Keratinocyte (primary cell): ENCODE data around the gene UBE2QL1. TPM values are rescaled to one million over a fixed set of nuclear protein-coding genes. Genes with fewer than 3 reads are reported as not detected.

ENCODE experiments used
- DNase-seq: peaks from one replicate; pipeline ENCODE4 v3.0.0-alpha.2; 2011; ENCODE audit warnings: low read depth, missing footprints, low spot score
- FAIRE-seq: peaks from 2 replicates; lab custom pipeline; 2011; peaks lifted over from hg19 to GRCh38; lab: Jason Lieb, UNC
- H2AFZ ChIP-seq: 2 replicates; pipeline ENCODE4 v1.6.0; 2012; ENCODE audit warnings: low read length, control low read depth, inconsistent platforms; ENCODE audit not compliant: control insufficient read depth
- H3K27ac ChIP-seq: 2 replicates; pipeline ENCODE4 v1.5.1; 2011; ENCODE audit warnings: low read length; ENCODE audit not compliant: control insufficient read depth, insufficient read depth
- H3K27me3 ChIP-seq: 3 replicates; pipeline ENCODE4 v1.6.0; 2011; ENCODE audit warnings: low read length; ENCODE audit not compliant: control insufficient read depth, insufficient read depth; ENCODE audit errors: extremely low read depth
- H3K36me3 ChIP-seq, 2 experiments: 2 replicates in 1 of 2; 3 replicates in 1 of 2; pipeline ENCODE4 v1.5.1; 2011; ENCODE audit warnings: low read length in 2 of 2, mild to moderate bottlenecking in 1 of 2; ENCODE audit not compliant: control insufficient read depth in 2 of 2, insufficient read depth in 2 of 2; ENCODE audit errors: extremely low read depth in 1 of 2
- H3K4me1 ChIP-seq: 3 replicates; pipeline ENCODE4 v1.5.1; 2011; ENCODE audit warnings: low read length; ENCODE audit not compliant: control insufficient read depth, insufficient read depth; ENCODE audit errors: extremely low read depth
- H3K4me2 ChIP-seq: 3 replicates; pipeline ENCODE4 v1.6.0; 2011; ENCODE audit warnings: low read depth, low read length; ENCODE audit not compliant: control insufficient read depth, insufficient read depth; ENCODE audit errors: extremely low read depth
- H3K4me3 ChIP-seq, 3 experiments: fragments of 200-600 bp in 1 of 3; sonication (generic) in 1 of 3; 2 replicates in 2 of 3; 3 replicates in 1 of 3; pipeline ENCODE4 v1.5.1; 2011 to 2016; ENCODE audit warnings: low read length in 3 of 3, mild to moderate bottlenecking in 3 of 3, control low read depth in 2 of 3, inconsistent platforms in 1 of 3, low read depth in 1 of 3, mixed read lengths in 1 of 3, mixed run types in 1 of 3, moderate library complexity in 1 of 3; ENCODE audit not compliant: control insufficient read depth in 2 of 3, insufficient read depth in 2 of 3; ENCODE audit errors: extremely low read depth in 1 of 3
- H3K79me2 ChIP-seq: 2 replicates; pipeline ENCODE4 v1.6.0; 2012; ENCODE audit warnings: low read length; ENCODE audit not compliant: control insufficient read depth, insufficient read depth
- H3K9ac ChIP-seq: 3 replicates; pipeline ENCODE4 v1.6.0; 2011; ENCODE audit warnings: low read length; ENCODE audit not compliant: control insufficient read depth, insufficient read depth; ENCODE audit errors: extremely low read depth
- H3K9me1 ChIP-seq: 3 replicates; pipeline ENCODE4 v1.6.0; 2011; ENCODE audit warnings: low read length; ENCODE audit not compliant: control insufficient read depth, insufficient read depth; ENCODE audit errors: extremely low read depth
- H3K9me3 ChIP-seq: 2 replicates; pipeline ENCODE4 v1.5.1; 2012; ENCODE audit warnings: low read depth, low read length; ENCODE audit not compliant: control insufficient read depth
- H4K20me1 ChIP-seq: 3 replicates; pipeline ENCODE4 v1.6.0; 2011; ENCODE audit warnings: low read length; ENCODE audit not compliant: control insufficient read depth, insufficient read depth; ENCODE audit errors: extremely low read depth
- CTCF ChIP-seq, 3 experiments: IDR thresholded peaks in 1 of 3; conservative IDR thresholded peaks in 1 of 3; optimal IDR thresholded peaks in 1 of 3; 2 replicates in 2 of 3; 3 replicates in 1 of 3; pipeline versions ENCODE3 to v1.5.1; 2011; ENCODE audit warnings: low read length in 3 of 3, mild to moderate bottlenecking in 3 of 3, moderate library complexity in 2 of 3, control low read depth in 1 of 3, inconsistent platforms in 1 of 3; ENCODE audit not compliant: insufficient read depth in 2 of 3; ENCODE audit errors: extremely low read depth in 1 of 3
- EZH2 ChIP-seq: IDR thresholded peaks from one replicate; pipeline ENCODE4 v1.6.1; 2012; ENCODE audit warnings: inconsistent platforms, mild to moderate bottlenecking, low read length, moderate library complexity
- dilution Hi-C: fragments of 300-500 bp; cut with MboI; formaldehyde crosslinking; loops from one replicate; pipeline ENCODE4 v1.7.0; 2020; ENCODE audit warnings: low sequenced_read_pairs; ENCODE audit not compliant: extremely low pct_ligation_motif_present
- polyA minus RNA-seq, 3 experiments: library from RNA; depleted of rRNA, polyadenylated mRNA; stranded (reverse); fragments of >200 nt; gene quantifications; 1 replicate in 1 of 3; 2 replicates in 1 of 3; 3 replicates in 1 of 3; pipeline ENCODE4 v1.2.3, GENCODE V29; 2011
- polyA plus RNA-seq, 5 experiments: library from polyadenylated mRNA; depleted of rRNA in 3 of 5; stranded (reverse) in 3 of 5; stranded (forward) in 1 of 5; unstranded in 1 of 5; fragments of >200 nt; gene quantifications; 1 replicate in 1 of 5; 2 replicates in 3 of 5; 3 replicates in 1 of 5; pipeline versions ENCODE4 v1.2.1 to v1.2.3, GENCODE V29; 2011 to 2012; ENCODE audit warnings: missing spikeins in 2 of 5, low read depth in 1 of 5, low replicate concordance in 1 of 5

The UBE2QL1 gene
- polyA plus RNA-seq (not detected in 3 replicates), polyA minus RNA-seq (0.20 TPM in 1 of 3 replicates, not detected in the others)
- not detected for polyA plus RNA-seq (2011; ENCODE audit: low read depth)
- polyA plus RNA-seq (2011; cell fraction: cytosol; rRNA removed): 0.01 TPM in 1 of 2 replicates, not detected in the other
- not detected in 2 replicates for polyA plus RNA-seq (2011; cell fraction: nucleus; rRNA removed)
- polyA plus RNA-seq (2012; ENCODE audit: low replicate concordance): 0.03 TPM in 1 of 2 replicates, not detected in the other
- polyA minus RNA-seq (2011; cell fraction: cytosol; rRNA and poly(A)+ RNA removed): not detected
- not detected in 2 replicates for polyA minus RNA-seq (2011; cell fraction: nucleus; rRNA and poly(A)+ RNA removed)

- DNase-seq: no peak
- no peaks in the 10 kb centered on the region for H3K36me3 ChIP-seq
- no peaks in the 10 kb centered on the region for H3K9me3 ChIP-seq
- H3K27me3 ChIP-seq: peaks cover 39% of the 10 kb centered on the region
- dilution Hi-C loops: no loop called here
- FAIRE-seq: no peak
- no peaks in the 10 kb centered on the region for H3K4me1 ChIP-seq
- H3K79me2 ChIP-seq: no peaks in the 10 kb centered on the region
- H3K27ac ChIP-seq: no peak within 1 kb of the TSS
- no peak within 1 kb of the TSS for H3K9ac ChIP-seq
- TF ChIP-seq EZH2: peak; percentile 99
- no peak for TF ChIP-seq CTCF (optimal IDR thresholded peaks at IDR 0.05 in 1 of 3, IDR thresholded peaks at IDR 0.05 in 1 of 3, conservative IDR thresholded peaks at IDR 0.05 in 1 of 3; ENCODE audit: extremely low read depth in 1 of 3, insufficient read depth in 2 of 3, low read length in 3 of 3)
- H2AFZ ChIP-seq: peak within 1 kb of the TSS; percentile 33
- H3K4me2 ChIP-seq: peak within 1 kb of the TSS; percentile 47
- H3K4me3 ChIP-seq: peak within 1 kb of the TSS; percentile 2 to 34 (median 9)
- no peaks in the 10 kb centered on the region for H3K9me1 ChIP-seq
- no peaks in the 10 kb centered on the region for H4K20me1 ChIP-seq
Measured at GRCh38 chr5:6448622-6449464, at the start of gene UBE2QL1. Gene UBE2QL1, plus strand, starts transcription at chr5:6448859. Its CDS starts 35 bp downstream, at chr5:6448894.

- H3K9ac ChIP-seq: no peak overlapping the region
- no peaks in the 10 kb centered on the region for H3K36me3 ChIP-seq
- H4K20me1 ChIP-seq: no peaks in the 10 kb centered on the region
- FAIRE-seq (peak; percentile 96), DNase-seq (peak; percentile 86)
- no peak overlapping the region for H3K4me3 ChIP-seq
- TF ChIP-seq CTCF (optimal IDR thresholded peaks at IDR 0.05 in 1 of 3, IDR thresholded peaks at IDR 0.05 in 1 of 3, conservative IDR thresholded peaks at IDR 0.05 in 1 of 3; ENCODE audit: extremely low read depth in 1 of 3, insufficient read depth in 2 of 3, low read length in 3 of 3) (no peak), EZH2 (no peak)
- no peaks in the 10 kb centered on the region for H3K27me3 ChIP-seq
- H2AFZ ChIP-seq: no peak overlapping the region
- H3K9me3 ChIP-seq: no peaks in the 10 kb centered on the region
- dilution Hi-C loops: no loop called here
- H3K4me1 ChIP-seq: peaks cover 29% of the 10 kb centered on the region
- H3K79me2 ChIP-seq: no peaks in the 10 kb centered on the region
- peak overlapping the region; percentile 50 for H3K4me2 ChIP-seq
- no peaks in the 10 kb centered on the region for H3K9me1 ChIP-seq
- peak overlapping the region; percentile 10 for H3K27ac ChIP-seq
Measured at GRCh38 chr5:6399980-6400910, 48.4 kb upstream of the UBE2QL1 start.
